HT-29 (cell line): ENCODE measurements around the gene SLC35A3. TPM values are rescaled to one million over a fixed set of nuclear protein-coding genes. Genes with fewer than 3 reads are reported as not detected.
"Not testable (repeated sequence)": the region's sequence is repeated elsewhere in the genome, so short reads cannot be mapped to it uniquely, and the experiment has no call there.

Experiments
- DNase-seq: peaks from one replicate; pipeline ENCODE4 v3.0.0-alpha.2; 2015; ENCODE audit warnings: low spot score
- total RNA-seq: library from RNA; depleted of rRNA; stranded (reverse); fragments of >200 nt; shearing (Covaris generic); gene quantifications from 2 replicates; pipeline ENCODE4 v1.2.3, GENCODE V29; 2014

SLC35A3 gene
- total RNA-seq, 1 experiment from 2014 or later: 30.8 TPM

DNA sequence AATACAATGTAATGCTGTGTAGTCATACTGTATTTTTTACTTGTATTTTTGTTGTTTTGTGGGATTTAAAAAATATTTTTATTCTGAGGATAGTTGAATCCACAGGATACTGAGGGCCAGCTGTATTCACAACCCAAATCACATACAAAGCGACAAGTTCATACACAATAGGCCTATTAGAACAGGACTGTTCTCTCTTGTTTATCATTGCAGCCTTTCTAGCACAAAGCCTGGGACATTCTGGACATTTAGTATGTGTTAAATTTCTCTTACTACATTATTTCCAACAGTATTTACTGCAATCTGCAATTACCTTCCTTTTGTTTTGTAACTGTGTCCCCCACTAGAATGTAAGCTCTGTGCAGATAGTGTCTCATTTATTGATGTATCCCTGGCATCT is 65.4 kb downstream of the SLC35A3 start:
- no peak for DNase-seq

DNA sequence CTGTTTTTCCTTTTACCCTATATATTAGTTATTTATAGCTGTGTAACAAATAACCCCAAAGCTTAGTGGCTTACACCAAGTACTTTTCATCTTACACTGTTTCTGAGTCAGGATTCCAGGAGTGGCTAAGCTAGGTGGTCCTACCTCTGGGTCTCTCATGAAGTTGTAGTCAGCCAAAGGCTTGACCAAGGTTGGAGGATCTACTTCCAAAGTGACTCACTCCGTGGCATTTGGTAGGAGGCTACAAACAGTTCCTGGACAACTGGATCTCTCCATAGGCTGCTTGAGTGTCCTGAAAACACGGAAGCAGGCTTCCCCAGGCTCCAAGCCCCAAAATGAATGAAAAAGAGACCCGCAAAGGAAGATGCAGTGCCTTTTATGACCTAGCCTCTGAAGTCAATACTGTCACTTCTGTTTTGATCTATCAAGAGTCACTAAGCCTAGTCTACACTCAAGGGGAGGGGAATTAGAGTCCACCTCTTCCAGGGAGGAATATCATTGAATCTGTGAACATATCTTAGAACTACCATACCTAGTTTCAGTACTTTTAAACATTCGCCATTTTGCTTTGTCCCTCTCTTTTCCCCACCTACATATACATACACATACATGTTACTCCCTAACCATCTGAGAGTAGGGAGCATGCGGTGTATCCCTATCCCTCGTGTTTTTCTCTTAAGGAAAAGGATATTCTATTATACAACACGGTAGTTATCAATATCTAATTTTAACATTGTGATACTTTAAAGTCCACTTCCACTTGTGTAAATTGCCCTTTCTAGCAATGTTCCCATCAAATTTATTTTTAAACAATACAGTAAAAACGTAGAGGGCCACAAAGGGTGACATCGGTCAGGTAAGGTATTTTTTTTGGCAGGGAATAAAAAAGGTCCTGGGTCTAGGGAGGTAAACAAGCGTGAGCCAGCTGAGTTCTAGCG is 67.2 kb downstream of the SLC35A3 start:
- peak; percentile 61 for DNase-seq

DNA sequence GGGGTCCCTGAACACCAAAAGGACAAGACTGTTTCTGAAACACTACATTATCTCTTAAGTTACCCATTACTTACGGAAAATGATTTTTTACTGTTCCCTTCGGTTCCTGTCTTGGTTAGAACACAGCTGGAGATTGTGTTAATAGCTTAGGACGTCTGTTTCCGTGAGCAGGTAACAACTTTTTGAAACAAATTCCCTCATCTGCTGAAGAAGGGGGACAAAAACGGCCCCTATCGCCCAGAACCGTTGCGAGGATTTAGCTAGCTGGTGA is 67.8 kb downstream of the SLC35A3 start:
- no peak for DNase-seq

DNA sequence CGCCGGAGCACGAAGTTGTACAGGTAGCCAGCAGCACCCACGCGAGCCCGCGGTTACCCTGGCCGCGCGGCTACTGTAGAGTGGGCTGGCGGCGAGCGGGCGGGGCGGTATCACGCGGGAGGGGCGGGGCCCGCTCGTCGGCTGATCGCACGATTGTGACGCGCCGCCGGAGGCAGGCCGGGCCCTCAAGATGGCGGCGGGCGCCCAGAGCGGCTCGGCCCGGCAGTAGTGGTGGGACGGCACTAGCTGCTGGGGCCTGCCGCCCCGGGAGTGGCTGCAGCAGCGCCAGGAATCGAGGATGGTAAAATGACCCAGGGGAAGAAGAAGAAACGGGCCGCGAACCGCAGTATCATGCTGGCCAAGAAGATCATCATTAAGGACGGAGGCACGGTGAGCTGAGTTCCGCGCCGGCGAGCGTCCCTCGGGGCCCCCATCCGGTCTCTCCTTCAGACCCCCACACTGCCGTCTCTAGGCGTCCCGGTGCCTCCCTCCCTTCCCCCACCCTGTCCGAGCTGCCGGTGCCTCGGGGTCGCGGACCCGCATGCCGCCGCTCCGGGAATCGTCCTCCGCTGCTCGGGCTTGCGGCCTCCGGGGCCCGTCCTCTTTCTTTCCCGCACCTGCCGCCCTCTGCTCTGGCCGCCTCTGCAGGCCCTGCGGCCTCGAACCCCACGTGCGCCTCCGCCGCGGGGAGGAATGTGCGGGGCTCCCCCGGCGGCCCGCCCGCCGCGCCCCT is 68.3 kb downstream of the SLC35A3 start:
- DNase-seq: peak; percentile 90

DNA sequence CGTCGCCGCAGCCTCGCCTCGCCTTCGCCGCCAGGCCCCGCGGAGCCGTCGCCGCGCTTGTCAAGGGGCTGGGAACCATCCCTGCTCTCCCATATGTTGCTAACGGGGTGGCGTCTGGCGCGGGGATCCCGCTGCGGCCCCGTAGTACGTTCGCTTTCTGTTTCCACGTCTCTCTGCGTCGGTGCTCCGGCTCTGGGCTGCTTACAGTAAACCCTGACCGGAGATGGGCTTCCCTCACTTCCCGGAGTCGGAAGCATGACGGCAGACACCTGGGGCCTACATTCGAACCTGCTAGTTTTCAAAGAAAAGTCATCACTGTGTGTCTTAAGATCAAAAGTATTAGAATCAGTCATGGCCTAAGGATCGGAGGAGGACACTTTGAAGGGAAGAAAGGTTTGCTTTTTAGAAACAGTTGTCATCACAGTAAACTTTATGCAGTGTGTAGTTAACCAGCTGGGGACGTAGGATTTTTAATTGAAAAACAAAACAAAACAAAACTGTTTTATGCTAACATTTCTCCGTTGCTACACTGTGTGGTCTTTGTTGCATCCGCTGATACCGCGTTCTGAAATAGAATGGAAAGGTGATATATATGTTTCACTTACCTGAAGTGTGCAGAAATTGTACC is 69.0 kb downstream of the SLC35A3 start:
- peak; percentile 75 for DNase-seq

DNA sequence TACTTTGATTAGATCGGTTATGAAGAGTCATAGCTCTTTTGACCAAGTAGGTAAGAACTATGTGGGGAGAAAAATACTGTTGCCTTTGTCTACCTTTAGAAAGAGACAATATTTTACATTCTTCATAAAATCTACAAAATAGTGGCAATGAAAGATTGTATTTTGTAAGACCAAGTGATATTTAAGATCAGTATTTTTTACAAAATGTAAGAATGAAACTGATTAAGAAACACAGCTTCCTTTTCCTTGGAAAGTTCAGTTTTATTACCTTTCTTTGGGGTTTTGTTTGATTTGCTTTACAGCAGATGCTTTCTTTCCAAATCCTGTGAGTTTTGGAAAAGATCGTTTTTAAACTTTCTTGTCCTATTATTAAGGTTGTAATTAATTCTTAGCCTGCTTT is 69.8 kb downstream of the SLC35A3 start:
- no peak for DNase-seq

DNA sequence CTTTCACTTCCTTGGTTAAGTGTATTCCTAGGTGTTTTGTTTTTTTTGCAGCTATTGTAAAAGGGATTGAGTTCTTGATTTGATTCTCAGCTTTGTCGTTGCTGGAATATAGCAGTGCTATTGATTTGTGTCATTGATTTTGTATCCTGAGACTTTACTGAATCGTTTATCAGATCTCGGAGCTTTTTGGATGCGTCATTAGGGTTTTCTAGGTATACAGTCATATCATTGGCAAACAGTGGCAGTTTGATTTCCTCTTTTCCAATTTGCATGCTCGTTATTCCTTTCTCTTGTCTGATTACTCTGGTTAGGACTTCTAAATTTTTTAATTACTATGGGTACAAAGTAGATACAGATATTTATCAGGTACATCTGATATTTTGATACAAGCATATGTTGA is 75.4 kb downstream of the SLC35A3 start:
- DNase-seq: no peak

DNA sequence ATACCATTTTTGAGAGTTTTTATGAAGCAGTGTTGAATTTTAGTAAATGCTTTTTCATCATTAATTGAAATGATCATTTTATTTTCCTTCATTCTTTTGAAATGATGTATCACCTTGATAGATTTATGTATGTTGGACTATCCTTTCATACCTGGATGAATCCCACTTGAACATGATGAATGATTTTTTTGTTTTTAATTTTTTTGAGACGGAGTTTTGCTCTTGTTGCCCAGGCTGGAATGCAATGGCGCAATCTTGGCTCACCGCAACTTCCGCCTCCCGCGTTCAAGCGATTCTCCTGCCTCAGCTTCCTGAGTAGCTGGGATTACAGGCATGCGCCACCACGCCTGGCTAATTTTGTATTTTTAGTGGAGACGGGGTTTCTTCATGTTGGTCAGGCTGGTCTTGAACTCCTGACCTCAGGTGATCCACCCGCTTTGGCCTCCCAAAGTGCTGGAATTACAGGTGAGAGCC is 77.5 kb downstream of the SLC35A3 start:
- not testable (repeated sequence) for DNase-seq

DNA sequence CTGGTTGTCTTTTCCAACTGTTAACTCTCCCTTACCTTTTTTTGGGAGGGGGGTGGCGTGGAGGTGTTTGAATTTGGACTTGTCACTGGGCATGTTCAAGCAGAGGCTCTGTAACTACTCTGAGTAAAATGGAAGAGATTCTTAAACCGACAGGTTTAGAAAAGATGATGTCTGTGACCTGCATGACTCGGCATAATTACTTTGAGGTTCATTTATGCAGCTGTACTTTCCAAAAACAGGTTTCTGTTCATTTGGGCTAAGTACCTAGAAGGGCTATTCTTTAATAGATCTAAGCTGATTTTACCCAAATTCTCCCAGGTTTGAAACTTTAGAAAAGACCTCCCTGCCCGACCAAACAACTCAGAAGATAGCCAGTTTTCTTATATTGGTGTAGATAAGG is 80.3 kb downstream of the SLC35A3 start:
- no peak for DNase-seq

DNA sequence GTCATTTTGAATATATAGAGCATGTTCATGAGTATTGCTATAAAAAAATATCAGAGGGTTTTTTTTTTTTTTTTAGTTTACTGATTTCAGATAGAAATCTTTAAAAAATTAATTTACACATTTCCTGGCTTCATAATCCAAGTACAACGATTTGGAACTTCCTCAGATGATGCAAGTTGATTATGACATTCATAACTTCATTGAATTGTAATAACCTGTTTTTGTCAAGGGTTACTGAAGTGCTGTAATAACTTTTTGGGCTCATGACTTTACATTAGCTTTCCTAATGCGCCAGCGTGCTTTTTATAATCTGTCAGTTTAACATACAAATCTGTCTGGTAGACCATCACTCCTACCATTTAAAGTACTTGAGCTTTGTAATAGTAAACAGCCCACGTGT is 81.6 kb downstream of the SLC35A3 start:
- DNase-seq: no peak

DNA sequence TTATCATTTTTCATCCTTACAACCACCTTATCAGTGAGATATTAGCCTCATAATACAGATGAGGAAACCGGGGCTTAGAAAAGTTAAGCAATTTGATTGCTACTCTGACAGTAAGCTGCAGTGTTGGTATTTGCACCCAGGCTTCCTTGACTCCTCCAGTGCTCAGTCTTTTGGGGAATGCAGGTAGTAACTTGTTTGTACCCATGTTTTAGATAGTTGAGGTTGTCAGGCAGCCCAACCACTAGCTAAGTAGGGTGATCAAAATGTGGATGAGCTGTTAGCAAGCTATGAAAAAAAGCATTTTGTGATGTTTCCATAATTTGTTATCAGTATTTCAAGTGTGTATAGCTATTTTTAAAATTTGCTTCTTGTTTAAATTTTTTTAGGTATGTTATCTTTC is 82.1 kb downstream of the SLC35A3 start:
- no peak for DNase-seq

DNA sequence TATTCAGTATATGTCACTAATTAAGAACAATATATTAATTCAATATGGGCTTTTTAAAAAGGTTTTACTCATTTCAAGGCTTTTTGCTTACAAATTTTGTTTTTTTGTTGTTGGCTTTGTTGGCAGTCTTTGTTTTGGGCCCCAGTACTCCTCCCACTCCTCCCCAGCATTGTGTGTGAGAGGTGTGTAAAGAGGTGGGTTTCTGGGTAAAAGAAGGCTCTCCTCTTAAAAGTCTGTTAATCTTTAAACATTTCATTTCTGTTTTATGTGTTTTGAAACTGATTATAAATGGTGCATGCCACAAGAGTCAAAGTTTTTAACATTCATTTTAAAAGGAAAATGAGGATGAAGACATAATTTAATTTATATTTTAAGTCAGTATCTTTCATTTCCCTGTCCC is 83.3 kb downstream of the SLC35A3 start:
- no peak for DNase-seq

DNA sequence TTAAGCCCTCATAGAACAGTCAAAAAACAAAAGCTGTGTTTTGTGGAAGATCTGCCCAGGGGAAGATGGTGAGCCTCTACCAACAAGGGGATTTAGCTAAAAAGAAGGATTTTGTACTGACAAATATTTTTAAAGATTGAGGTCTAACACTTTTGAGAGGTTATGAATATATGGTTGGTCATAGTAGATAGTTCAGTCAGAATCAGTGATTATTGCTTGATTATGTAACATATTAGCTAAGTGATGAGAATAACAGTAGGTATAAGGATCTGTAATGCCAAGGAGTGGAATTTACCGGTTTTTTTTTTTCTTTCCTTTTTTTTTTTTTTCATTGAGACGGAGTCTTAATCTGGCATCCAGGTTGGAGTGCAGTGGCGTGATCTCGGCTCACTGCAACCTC is 83.9 kb downstream of the SLC35A3 start:
- DNase-seq: no peak

DNA sequence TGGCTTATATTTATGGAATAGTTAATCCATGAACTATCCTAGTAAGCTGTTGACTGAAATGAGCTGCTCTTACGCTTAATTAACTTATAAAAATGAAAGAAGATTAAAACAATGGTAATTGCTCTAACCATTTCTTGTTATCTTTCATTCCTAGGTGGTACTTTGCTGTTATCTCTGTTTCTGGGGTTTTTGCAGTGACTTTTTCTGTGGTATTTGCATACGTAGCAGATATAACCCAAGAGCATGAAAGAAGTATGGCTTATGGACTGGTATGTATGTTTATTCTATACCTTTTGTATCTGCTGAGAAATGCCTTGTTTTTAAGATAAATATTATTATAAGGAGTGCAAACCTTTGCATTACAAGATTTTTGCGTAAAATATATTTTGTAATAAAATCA is 91.9 kb downstream of the SLC35A3 start:
- DNase-seq: no peak

DNA sequence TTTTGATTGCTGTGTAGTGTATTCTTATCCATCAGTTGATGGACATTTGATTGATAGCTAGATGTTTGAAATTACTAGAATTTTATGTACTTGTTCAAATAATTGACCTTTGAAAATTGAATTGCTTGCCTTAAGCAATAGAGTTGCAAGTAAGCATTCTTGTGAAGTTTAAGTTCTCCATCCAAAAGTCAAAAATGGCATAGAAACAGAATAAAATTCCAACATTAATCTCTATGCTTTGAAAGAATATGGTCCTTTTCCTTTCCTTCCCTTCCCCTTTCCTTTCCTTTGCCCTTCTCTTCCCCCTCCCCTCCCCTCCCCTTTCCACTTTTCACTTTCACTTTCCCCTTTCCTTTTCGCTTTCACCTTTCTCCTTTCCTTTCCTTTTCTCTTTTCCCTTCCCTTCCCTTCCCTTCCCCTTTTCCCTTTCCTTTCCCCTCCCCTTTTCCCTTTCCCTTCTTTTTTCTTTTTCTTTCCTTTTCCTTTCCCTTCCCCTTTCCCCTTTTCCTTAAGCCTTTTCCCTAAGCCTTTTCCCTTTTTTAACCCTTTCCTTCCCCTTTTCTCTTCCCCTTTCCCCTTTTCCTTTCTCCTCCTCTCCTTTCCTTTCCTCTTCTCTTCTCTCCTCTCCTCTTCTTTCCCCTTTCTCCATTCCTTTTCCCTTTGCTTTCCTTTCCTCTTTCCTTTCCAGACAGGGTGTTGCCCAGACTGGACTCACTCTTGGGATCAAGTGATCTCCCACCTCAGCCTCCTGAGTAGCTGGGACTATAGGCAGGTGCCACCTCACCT is 95.6 kb downstream of the SLC35A3 start:
- DNase-seq: no peak

DNA sequence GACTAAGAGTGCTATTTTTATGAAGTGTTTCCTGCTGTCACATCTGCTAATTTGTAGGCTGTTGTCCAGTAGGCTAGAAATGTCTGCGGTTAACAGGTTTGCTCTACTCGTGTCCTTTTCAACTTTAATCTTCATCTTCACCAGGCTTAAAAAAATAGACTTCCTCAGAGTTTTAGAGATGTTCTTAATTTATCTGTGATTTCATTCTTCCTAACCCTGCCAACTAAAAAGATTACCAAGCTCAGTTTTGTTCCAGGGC is 96.1 kb downstream of the SLC35A3 start:
- no peak for DNase-seq

DNA sequence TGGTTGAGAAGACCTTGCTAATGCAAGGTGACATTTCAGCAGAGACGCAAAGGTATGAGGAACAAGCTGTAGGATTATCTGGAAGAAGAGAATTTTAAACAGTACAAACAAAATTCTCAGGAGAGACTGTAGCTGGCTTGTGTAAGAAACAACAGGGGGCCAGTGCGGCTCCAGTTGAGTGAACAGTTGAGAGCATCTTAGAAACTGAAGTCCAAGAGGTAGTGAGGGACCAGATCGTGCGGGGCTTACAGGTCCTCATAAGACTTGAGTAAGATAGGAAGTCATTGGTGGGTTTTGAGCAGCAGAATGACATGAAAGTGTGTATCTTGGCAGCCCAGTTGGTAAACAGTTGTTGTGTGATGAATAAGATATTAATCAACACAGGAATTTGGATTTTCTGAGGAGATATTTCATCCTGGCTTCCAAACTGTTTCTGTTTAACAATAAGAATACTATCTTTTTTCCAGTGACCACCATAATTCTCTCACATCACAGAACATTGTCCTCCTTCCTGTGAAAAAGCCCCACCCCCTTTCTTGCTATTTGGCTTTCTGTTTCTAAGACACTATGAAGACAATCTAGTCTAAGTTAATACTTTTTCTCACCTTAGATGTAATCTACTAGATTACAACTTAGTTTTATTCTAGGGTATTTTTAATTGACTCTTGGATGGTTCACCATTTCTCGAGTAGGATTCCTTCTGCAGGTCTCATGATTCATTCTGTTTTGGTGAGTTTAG is 100.6 kb downstream of the SLC35A3 start:
- no peak for DNase-seq

DNA sequence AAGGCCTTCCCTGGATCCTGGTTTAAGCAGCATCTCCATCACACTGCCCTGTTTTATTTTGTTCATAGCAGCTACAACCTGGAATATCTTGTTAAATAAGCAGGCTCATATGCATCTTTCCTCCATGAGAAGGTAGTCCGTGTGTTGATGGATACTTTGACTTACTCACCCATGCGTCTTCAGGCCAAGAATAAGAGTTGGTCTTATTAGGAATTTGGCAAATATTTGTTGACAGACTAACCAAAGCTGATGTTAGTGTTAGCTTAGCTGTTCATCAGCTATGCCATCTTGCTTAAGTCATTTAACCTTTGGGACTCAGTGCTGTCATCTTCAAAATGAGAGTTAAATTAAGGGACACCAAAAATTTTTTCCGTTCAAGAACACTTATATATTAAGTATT is 103.7 kb downstream of the SLC35A3 start:
- no peak for DNase-seq

DNA sequence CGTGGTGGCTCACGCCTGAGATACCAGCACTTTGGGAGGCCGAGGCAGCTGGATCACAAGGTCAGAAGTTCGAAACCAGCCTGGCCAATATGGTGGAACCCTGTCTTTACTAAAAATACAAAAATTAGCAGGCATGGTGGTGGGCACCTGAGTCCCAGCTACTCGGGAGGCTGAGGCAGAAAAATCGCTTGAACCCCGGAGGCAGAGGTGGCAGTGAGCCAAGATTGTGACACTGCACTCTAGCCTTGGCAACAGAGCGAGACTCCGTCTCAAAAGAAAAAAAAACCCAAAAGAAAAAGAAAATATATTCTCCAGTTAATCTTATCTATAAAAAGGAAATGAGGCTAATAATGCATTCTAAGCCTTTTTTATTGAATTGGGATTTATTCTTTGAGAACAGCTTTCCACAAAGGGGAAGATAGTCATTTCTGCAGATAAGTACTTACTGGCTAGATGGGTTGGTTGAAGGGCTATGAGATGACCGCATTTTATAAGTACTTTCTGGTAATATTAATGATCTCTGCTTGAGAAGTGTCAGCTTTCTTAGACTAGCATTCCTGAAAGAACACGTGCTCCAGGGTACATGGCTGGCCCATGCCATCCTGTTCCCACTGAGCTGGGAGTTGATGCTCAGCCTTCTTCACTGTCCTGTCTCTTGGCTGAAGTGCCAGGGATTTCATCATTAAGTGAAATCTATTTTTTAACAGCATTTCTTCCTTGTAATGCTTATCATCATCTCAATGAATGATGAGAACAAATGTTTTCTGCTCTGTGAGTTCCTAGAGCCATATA is 105.0 kb downstream of the SLC35A3 start:
- DNase-seq: no peak

DNA sequence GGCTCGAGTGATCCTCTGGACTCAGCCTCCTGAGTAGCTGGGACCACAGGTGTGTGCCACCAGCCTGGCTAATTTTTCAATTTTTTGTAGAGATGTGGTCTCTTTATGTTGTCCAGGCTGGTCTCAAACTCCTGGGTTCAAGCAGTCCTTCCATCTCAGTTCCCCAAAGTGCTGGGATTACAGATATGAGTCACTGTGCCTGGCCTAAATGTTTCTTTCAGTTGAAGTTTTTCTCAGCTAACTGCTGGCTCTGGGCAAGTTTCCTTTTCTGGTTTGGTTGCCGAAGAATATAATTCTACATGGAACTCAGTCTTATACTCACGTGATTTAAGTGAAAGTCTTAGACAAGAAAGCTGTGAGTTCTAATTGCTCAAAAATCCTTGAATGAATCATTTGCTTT is 106.0 kb downstream of the SLC35A3 start:
- no peak for DNase-seq

DNA sequence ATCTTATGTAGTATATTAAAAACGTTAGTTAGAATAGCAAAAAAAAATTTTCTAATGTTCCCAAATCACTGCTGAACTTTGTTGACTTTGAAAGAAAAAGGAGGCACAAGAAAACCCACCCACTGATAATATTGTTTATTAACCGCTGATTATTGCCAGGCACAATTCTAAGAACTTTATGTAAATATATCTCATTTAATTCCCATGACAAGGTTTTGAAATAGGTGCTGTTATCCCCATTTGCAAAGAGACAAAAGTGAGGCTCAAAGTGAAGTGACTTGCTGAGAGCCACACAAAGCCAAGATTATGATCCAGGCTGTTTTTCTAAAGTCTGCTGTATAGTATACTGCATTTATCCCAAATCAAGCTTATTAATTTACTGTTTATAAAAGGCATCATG is 106.5 kb downstream of the SLC35A3 start:
- DNase-seq: no peak
